HEK293 (cell line): ENCODE data around the gene IQCE.

ENCODE experiments used
- CTCF ChIP-seq: fragments of 450-650 bp; formaldehyde crosslinking; IDR thresholded peaks from 2 replicates; pipeline ENCODE4 v1.5.1; 2016; ENCODE audit warnings: missing biosample characterization, missing genetic modification characterization
- KLF8 ChIP-seq: fragments of 450-650 bp; formaldehyde crosslinking; IDR thresholded peaks from 2 replicates; pipeline ENCODE4 v1.5.1; 2016; ENCODE audit warnings: missing biosample characterization, missing genetic modification characterization
- YY1 ChIP-seq: fragments of 450-650 bp; formaldehyde crosslinking; IDR thresholded peaks from 2 replicates; pipeline ENCODE4 v1.5.1; 2018; ENCODE audit warnings: missing biosample characterization, missing genetic modification characterization
- ZNF174 ChIP-seq: fragments of 450-650 bp; formaldehyde crosslinking; IDR thresholded peaks from 2 replicates; pipeline ENCODE4 v1.5.0; 2017; ENCODE audit warnings: missing biosample characterization, mild to moderate bottlenecking, missing genetic modification characterization
- ZNF548 ChIP-seq: fragments of 450-650 bp; formaldehyde crosslinking; IDR thresholded peaks from 2 replicates; pipeline ENCODE4 v1.5.1; 2016; ENCODE audit warnings: missing biosample characterization, missing genetic modification characterization
- ZNF660 ChIP-seq: fragments of 450-650 bp; IDR thresholded peaks from 2 replicates; pipeline ENCODE4 v1.5.1; 2018; ENCODE audit warnings: missing biosample characterization, mild to moderate bottlenecking, missing genetic modification characterization
- ZNF76 ChIP-seq: fragments of 450-650 bp; formaldehyde crosslinking; IDR thresholded peaks from 2 replicates; pipeline ENCODE4; 2016; ENCODE audit warnings: low read depth, missing biosample characterization, missing genetic modification characterization, borderline replicate concordance
- ZSCAN30 ChIP-seq: fragments of 450-650 bp; IDR thresholded peaks from 2 replicates; pipeline ENCODE4 v1.5.1; 2018; ENCODE audit warnings: missing biosample characterization, mild to moderate bottlenecking, missing genetic modification characterization, moderate library complexity
- TF ChIP-seq, protein P1 (sequence below): fragments of 450-650 bp; formaldehyde crosslinking; IDR thresholded peaks from 2 replicates; pipeline ENCODE4 v1.5.1; 2016; ENCODE audit warnings: missing biosample characterization, missing genetic modification characterization
- TF ChIP-seq, protein P2 (sequence below): fragments of 450-650 bp; formaldehyde crosslinking; IDR thresholded peaks from 2 replicates; pipeline ENCODE4 v1.5.1; 2016; ENCODE audit warnings: missing biosample characterization, missing genetic modification characterization

- TF ChIP-seq KLF8 (tag by site-specific recombination) (no peak), ZSCAN30 (tag by site-specific recombination) (no peak), ZNF548 (tag by site-specific recombination) (no peak), CTCF (tag by site-specific recombination) (no peak), ZNF76 (tag by site-specific recombination) (no peak), ZNF174 (no peak), YY1 (no peak), ZNF660 (tag by site-specific recombination) (no peak)
- TF ChIP-seq, protein P1, sequence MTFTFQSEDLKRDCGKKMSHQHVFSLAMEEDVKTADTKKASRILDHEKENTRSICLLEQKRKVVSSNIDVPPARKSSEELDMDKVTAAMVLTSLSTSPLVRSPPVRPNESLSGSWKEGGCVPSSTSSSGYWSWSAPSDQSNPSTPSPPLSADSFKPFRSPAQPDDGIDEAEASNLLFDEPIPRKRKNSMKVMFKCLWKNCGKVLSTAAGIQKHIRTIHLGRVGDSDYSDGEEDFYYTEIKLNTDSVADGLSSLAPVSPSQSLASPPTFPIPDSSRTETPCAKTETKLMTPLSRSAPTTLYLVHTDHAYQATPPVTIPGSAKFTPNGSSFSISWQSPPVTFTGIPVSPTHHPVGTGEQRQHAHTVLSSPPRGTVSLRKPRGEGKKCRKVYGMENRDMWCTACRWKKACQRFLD (tag by site-specific recombination): no peak
- TF ChIP-seq, protein P2, sequence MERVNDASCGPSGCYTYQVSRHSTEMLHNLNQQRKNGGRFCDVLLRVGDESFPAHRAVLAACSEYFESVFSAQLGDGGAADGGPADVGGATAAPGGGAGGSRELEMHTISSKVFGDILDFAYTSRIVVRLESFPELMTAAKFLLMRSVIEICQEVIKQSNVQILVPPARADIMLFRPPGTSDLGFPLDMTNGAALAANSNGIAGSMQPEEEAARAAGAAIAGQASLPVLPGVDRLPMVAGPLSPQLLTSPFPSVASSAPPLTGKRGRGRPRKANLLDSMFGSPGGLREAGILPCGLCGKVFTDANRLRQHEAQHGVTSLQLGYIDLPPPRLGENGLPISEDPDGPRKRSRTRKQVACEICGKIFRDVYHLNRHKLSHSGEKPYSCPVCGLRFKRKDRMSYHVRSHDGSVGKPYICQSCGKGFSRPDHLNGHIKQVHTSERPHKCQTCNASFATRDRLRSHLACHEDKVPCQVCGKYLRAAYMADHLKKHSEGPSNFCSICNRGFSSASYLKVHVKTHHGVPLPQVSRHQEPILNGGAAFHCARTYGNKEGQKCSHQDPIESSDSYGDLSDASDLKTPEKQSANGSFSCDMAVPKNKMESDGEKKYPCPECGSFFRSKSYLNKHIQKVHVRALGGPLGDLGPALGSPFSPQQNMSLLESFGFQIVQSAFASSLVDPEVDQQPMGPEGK (tag by site-specific recombination): 0 out of 2 replicates have a peak, but pooled peaks have one; percentile 50
Measured at GRCh38 chr7:2633538-2634266, 74.9 kb downstream of the IQCE start.
